HL-60/S4 treated with retinoic acid at 250 ng/mL for 4 days and 3 days (cell line): ENCODE measurements around the gene LIMCH1.

ENCODE experiments used
- in situ Hi-C: fragments of 300-500 bp; cut with MboI; formaldehyde crosslinking; loops from 2 replicates; pipeline ENCODE4 v1.7.0; 2022; ENCODE audit warnings: low sequenced_read_pairs

Gene LIMCH1

GRCh38 chr4:41749631-41750039, 211.7 kb downstream of the LIMCH1 start:
- in situ Hi-C loops, result no loop called here
